Measurements from ENCODE around the gene SLC10A7. TPM values are rescaled to one million over a fixed set of nuclear protein-coding genes. Genes with fewer than 3 reads are reported as not detected.

SLC10A7 gene
- total and polyA plus RNA-seq, 9 donors: 4.0 to 12.4 (median 9.7) TPM

DNA sequence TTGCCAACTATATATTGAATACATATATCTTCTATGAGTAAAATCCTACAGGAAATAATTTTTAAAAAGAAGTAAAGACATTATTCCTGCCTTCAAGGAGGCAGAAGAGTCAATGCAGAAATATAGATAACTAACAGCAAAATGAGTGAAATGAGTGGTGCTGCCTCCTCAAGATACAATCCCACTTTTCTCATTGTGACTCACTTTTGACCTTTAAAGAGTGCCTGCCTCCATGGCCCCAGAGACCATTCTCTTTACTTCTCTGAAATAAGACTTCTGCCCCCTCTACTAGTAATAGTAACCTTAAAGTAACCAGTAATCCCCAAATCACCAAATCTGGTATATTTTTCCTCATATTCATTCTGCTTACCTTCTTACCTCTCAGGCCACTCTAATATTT lies 15.5 kb downstream of the SLC10A7 start:
- no peak overlapping the region for H3K27ac ChIP-seq
- H3K4me3 ChIP-seq: no peak overlapping the region
- H3K27me3 ChIP-seq: no peaks in the 10 kb centered on the region
- intact Hi-C loops (cut with DNase I): no loop called here
- H3K4me1 ChIP-seq (ENCODE audit: insufficient read depth): no peaks in the 10 kb centered on the region
- no peaks in the 10 kb centered on the region for H3K9me3 ChIP-seq
- TF ChIP-seq, protein P1, sequence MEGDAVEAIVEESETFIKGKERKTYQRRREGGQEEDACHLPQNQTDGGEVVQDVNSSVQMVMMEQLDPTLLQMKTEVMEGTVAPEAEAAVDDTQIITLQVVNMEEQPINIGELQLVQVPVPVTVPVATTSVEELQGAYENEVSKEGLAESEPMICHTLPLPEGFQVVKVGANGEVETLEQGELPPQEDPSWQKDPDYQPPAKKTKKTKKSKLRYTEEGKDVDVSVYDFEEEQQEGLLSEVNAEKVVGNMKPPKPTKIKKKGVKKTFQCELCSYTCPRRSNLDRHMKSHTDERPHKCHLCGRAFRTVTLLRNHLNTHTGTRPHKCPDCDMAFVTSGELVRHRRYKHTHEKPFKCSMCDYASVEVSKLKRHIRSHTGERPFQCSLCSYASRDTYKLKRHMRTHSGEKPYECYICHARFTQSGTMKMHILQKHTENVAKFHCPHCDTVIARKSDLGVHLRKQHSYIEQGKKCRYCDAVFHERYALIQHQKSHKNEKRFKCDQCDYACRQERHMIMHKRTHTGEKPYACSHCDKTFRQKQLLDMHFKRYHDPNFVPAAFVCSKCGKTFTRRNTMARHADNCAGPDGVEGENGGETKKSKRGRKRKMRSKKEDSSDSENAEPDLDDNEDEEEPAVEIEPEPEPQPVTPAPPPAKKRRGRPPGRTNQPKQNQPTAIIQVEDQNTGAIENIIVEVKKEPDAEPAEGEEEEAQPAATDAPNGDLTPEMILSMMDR (IDR thresholded peaks at IDR 0.05): no peak
- TF ChIP-seq POLR2A (IDR thresholded peaks at IDR 0.05) (no peak), EP300 (IDR thresholded peaks at IDR 0.05) (no peak)
- no peaks in the 10 kb centered on the region for H3K36me3 ChIP-seq
- DNase-seq: no peak

DNA sequence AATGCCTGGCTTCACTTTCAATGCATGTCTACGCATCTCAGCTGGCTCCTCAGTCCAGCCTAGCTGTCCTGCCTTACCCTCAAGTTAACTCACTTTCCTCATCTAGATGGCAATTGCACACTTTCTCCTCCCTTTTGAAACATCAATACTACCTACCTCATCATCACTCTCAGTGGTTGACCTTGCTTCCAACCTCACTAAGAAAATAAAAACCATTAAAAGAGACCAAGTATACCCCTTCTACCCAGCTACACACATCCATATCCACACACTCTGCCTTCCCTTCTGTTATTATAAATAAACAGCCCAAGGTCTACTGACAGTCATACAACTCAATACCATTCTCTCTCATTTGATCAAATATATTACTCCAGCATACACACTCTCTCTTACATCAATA lies 21.5 kb downstream of the SLC10A7 start:
- intact Hi-C loops (cut with DNase I): no loop called here
- peaks cover 3% of the 10 kb centered on the region for H3K4me1 ChIP-seq (ENCODE audit: insufficient read depth)
- H3K4me3 ChIP-seq: no peak overlapping the region
- WGBS, 3 donors: 98 to 100% (median 100%) methylated on average over 1 of the region's 1 CpG
- no peaks in the 10 kb centered on the region for H3K36me3 ChIP-seq
- TF ChIP-seq EP300 (IDR thresholded peaks at IDR 0.05): no peak
- TF ChIP-seq POLR2A (IDR thresholded peaks at IDR 0.05): no peak
- TF ChIP-seq, protein P1 (IDR thresholded peaks at IDR 0.05): no peak
- H3K9me3 ChIP-seq: no peaks in the 10 kb centered on the region
- no peak overlapping the region for H3K27ac ChIP-seq
- H3K27me3 ChIP-seq: no peaks in the 10 kb centered on the region
- no peak for DNase-seq

DNA sequence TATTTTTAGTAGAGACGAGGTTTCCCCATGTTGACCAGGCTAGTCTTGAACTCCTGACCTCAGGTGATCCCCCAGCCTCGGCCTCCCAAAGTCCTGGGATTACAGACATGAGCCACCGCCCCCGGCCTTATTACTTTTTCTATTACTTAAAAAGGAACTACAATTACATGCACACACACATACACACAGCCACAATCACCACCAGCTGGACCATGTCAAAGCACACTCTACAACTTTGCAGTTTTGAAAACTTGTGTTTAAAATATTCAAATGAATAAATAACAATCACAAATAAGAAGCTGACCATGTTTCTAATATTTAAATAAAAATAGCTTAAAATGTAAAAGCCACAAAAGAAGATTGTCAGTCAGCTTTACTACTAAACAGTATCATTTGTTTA lies 23.4 kb downstream of the SLC10A7 start:
- no peak for TF ChIP-seq EP300 (IDR thresholded peaks at IDR 0.05)
- TF ChIP-seq, protein P1 (IDR thresholded peaks at IDR 0.05): no peak
- no peak for TF ChIP-seq POLR2A (IDR thresholded peaks at IDR 0.05)
- Histone ChIP-seq H3K36me3 (no peaks in the 10 kb centered on the region), H3K27me3 (no peaks in the 10 kb centered on the region), H3K9me3 (no peaks in the 10 kb centered on the region), H3K4me1 (ENCODE audit: insufficient read depth) (peaks cover 6% of the 10 kb centered on the region), H3K4me3 (no peak overlapping the region), H3K27ac (no peak overlapping the region)
- no peak for DNase-seq
- intact Hi-C loops (cut with DNase I): no loop called here
- 68 to 85% (median 83%) methylated on average over 4 of the region's 4 CpGs for WGBS, 3 donors

DNA sequence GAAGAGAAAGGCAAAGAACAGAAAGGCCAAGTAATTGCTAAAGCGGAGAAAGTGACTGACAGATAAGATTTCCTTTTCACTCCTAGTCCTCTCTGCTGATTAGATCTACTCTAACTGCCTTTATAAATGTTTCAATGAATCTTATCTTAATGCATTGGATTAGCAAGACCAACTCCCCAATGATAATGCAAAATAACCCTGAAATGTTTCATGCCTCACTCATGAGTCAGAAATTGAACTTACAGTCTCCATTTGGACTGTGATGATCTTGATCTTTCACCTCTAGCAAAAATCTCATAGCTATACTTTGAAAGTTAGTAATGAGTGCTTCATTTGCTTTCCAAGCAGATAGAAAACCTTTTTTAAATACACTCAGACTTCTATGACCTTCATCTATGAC lies 26.5 kb downstream of the SLC10A7 start:
- Histone ChIP-seq H3K27ac (no peak overlapping the region), H3K4me3 (no peak overlapping the region), H3K27me3 (no peaks in the 10 kb centered on the region)

More for the DNA sequence above, 26.5 kb downstream of the SLC10A7 start:
- TF ChIP-seq, protein P1 (IDR thresholded peaks at IDR 0.05): no peak
- TF ChIP-seq EP300 (IDR thresholded peaks at IDR 0.05) (no peak), POLR2A (IDR thresholded peaks at IDR 0.05) (no peak)
- peaks cover 6% of the 10 kb centered on the region for H3K4me1 ChIP-seq (ENCODE audit: insufficient read depth)
- H3K9me3 ChIP-seq: no peaks in the 10 kb centered on the region
- no peaks in the 10 kb centered on the region for H3K36me3 ChIP-seq
- 86 to 93% (median 93%) methylated on average over 1 of the region's 1 CpG for WGBS, 3 donors
- intact Hi-C loops (cut with DNase I): no loop called here
- no peak for DNase-seq

All from ovary (tissue), 9 donors.